ENCODE measurements around the gene CDK14.

GRCh38 chr7:90843472-90843871 is 247.4 kb downstream of the CDK14 start:
- TF ChIP-seq POLR2A (IDR thresholded peaks at IDR 0.05; ENCODE audit: low read depth, low read length) (no peak), POLR2AphosphoS5 (IDR thresholded peaks at IDR 0.05; ENCODE audit: insufficient read depth, low read depth, low read length) (no peak), CTCF (IDR thresholded peaks at IDR 0.05; ENCODE audit: extremely low read depth in 1 of 2, insufficient read depth in 1 of 2, low read depth in 1 of 2, low read length in 2 of 2) (no peak), EZH2 (IDR thresholded peaks at IDR 0.05; ENCODE audit: borderline replicate concordance, low read depth, low read length, severe bottlenecking) (no peak), MAX (IDR thresholded peaks at IDR 0.05; ENCODE audit: insufficient read depth, insufficient read length) (no peak), GATA2 (IDR thresholded peaks at IDR 0.05; ENCODE audit: insufficient read depth, insufficient read length, low read depth, low read length) (no peak), JUN (IDR thresholded peaks at IDR 0.05; ENCODE audit: borderline replicate concordance, insufficient read depth, insufficient read length, low read depth) (no peak)
